Pancreas (tissue), 10 donors: ENCODE results near the gene EXOC4. TPM values are rescaled to one million over a fixed set of nuclear protein-coding genes. Genes with fewer than 3 reads are reported as not detected.
A peak's percentile ranks its signal among the peaks of the same experiment; 100 is the strongest.

Source experiments
- ATAC-seq, 4 donors: fragments of 200-7000 bp; cut with Tn5 transposase; one replicate each; pipeline versions ENCODE4 v1.8.0 to v1.9.1; 2020; ENCODE audit warnings: mild to moderate bottlenecking in 4 of 4, moderate library complexity in 4 of 4
- DNase-seq, 6 donors: peaks; one replicate each; pipeline ENCODE4 v3.0.0-alpha.2; 2020
- FAIRE-seq: peaks from 2 replicates; lab custom pipeline; 2012; peaks lifted over from hg19 to GRCh38; lab: Jason Lieb, UNC
- H3K27ac ChIP-seq, 4 donors: fragments of 200-600 bp; sonication (generic); 1 replicate in 3 of 4; 2 replicates in 1 of 4; pipeline versions ENCODE4 v1.5.0 to v1.8.0; 2020
- H3K27me3 ChIP-seq, 4 donors: fragments of 200-600 bp; one replicate each; pipeline ENCODE4 v1.8.0; 2021
- H3K36me3 ChIP-seq, 3 donors: fragments of 200-600 bp; sonication (generic) in 1 of 3; one replicate each; pipeline versions ENCODE4 v1.5.0 to v1.8.0; 2020 to 2021
- H3K4me1 ChIP-seq, 3 donors: fragments of 200-600 bp; one replicate each; pipeline ENCODE4 v1.8.0; 2021
- H3K4me3 ChIP-seq, 4 donors: fragments of 200-600 bp; sonication (generic) in 2 of 4; one replicate each; pipeline versions ENCODE4 v1.5.0 to v1.8.0; 2020 to 2021
- H3K9me3 ChIP-seq, 4 donors: fragments of 200-600 bp; one replicate each; pipeline ENCODE4 v1.8.0; 2021
- WGBS, 2 donors: extraction: QIAGEN DNeasy Blood & Tissue Kit; methylation state at CpG; one replicate each; pipeline ENCODE4 v1.1.7; 2013; 5-methylcytosine and 5-hydroxymethylcytosine counted together
- intact Hi-C, 3 donors: fragments of 100-400 bp; cut with DNase I; formaldehyde crosslinking; loops; one replicate each; pipeline versions ENCODE4 v1.11.1 to v1.14.2; 2022
- polyA plus RNA-seq, 2 donors: library from polyadenylated mRNA; stranded (reverse); fragments of 200-250 nt; gene quantifications; one replicate each; pipeline ENCODE4 v1.2.3, GENCODE V29; 2013
- total RNA-seq, 6 donors: library from RNA; stranded (reverse); fragmentation: NEBNext Ultra II Directional in 4 of 6; extraction: Animal tissue kit (Norgen Biotek cat#: 25700) in 4 of 6; gene quantifications; one replicate each; pipeline versions ENCODE4 v1.2.1 to v1.2.4, GENCODE V29; 2021 to 2023
- TF ChIP-seq, protein P1 (sequence below), 4 donors: fragments of 200-600 bp; sonication (generic) in 3 of 4; IDR thresholded peaks; one replicate each; pipeline versions ENCODE4 v1.5.0 to v1.8.0; 2021; ENCODE audit warnings: antibody characterized with exemption in 4 of 4
- donor health status: healthy with polysubstance abuse.
- donor health status: DM: no; HTN: no; CAD: no; lungs with moderate emphysema.
- donor health status: DM: no; HTN: no; CAD: no.
- donor health status: control.
- donor health status: control.
- donor health status: Bipolar disorder and iron deficiency.
- donor health status: DM: yes; HTN: yes; CAD: no.
- donor health status: DM: no; HTN: no; CAD: no.
- donor health status: DM: no; HTN: no; CAD: no.
- donor health status: DM: yes; HTN: yes; CAD: no.

Gene EXOC4
- total and polyA plus RNA-seq, 8 donors: 13.4 to 81.2 (median 53.8) TPM

DNA sequence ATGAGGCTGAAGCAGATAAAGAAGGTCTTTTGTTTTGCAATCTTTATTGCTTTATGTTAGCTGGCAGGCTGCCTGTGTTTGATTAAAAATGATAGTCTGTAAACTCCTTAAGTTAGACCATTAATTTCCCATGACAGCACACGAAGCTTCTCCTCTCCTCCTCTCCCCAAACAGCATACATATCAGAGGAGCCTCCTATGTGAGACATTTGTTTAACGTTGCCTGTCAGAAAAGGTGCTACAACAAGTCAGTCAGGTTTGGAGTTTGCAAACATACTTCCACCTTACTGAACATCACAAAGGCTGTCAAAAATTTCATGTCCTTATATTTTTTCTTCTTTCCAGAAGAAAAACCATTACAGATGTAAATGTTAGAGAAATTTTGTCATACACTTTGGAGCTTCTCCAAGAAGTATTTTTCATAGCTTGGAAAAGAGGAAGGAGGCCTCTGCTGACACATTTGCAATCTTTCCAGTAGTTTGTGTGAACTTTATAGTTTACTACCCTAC, 393.1 kb downstream of the EXOC4 start:
- H3K9me3 ChIP-seq: no peaks in the 10 kb centered on the region
- no peak for DNase-seq
- H3K36me3 ChIP-seq: no peaks in the 10 kb centered on the region
- intact Hi-C loops: no loop called here
- H3K4me1 ChIP-seq: peaks cover 0 to 9% (median 9%) of the 10 kb centered on the region in 3 donors
- H3K27ac ChIP-seq: no peak overlapping the region
- TF ChIP-seq, protein P1, sequence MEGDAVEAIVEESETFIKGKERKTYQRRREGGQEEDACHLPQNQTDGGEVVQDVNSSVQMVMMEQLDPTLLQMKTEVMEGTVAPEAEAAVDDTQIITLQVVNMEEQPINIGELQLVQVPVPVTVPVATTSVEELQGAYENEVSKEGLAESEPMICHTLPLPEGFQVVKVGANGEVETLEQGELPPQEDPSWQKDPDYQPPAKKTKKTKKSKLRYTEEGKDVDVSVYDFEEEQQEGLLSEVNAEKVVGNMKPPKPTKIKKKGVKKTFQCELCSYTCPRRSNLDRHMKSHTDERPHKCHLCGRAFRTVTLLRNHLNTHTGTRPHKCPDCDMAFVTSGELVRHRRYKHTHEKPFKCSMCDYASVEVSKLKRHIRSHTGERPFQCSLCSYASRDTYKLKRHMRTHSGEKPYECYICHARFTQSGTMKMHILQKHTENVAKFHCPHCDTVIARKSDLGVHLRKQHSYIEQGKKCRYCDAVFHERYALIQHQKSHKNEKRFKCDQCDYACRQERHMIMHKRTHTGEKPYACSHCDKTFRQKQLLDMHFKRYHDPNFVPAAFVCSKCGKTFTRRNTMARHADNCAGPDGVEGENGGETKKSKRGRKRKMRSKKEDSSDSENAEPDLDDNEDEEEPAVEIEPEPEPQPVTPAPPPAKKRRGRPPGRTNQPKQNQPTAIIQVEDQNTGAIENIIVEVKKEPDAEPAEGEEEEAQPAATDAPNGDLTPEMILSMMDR (IDR thresholded peaks at IDR 0.05): no peak
- no peak overlapping the region for H3K4me3 ChIP-seq
- ATAC-seq: peak in 1 of 4 donors; percentile 33
- FAIRE-seq: no peak
- 14 to 24% methylated on average over 2 of the region's 2 CpGs for WGBS, 2 donors
- no peaks in the 10 kb centered on the region for H3K27me3 ChIP-seq

DNA sequence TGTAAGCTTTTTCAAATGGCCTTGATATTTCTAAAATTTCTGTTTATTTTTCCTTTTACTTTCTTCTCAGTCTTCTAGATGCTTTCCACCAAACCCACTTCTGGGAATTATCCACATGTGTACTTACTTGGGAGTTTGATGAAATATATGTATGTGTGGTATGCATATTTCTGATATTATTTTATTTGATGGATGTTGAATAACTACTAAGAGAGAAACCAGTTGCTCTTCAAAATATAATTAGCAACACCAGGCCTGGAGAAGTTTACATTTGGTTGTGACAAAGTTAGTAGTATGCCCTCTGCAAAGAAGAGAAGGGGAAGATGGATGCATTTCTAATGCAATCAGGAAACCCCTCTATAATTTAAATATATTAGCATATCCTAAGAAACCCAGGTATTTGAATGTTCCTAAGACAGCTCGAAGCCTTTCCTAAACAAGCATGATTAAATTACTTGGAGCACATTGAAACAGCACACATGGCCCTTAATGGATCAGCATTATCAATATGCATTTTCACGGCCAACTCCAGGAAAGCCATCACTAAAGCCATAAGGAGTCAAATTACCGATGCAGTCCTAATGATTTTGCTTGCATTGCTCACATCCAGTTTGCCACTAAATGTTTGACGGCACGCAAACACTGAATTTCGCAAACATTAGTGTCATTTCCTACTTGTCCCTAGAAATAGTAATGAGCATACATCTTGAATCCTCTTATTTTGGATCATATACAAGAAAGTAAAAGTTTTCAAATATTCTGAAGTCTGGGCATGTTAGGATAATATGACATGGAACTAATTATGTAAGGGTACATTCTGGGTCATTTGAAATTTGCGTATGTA, 393.8 kb downstream of the EXOC4 start:
- Histone ChIP-seq H3K36me3 (no peaks in the 10 kb centered on the region), H3K4me3 (no peak overlapping the region), H3K27ac (no peak overlapping the region), H3K9me3 (no peaks in the 10 kb centered on the region), H3K27me3 (no peaks in the 10 kb centered on the region), H3K4me1 (peaks cover 0 to 9% (median 9%) of the 10 kb centered on the region in 3 donors)
- intact Hi-C loops: no loop called here
- TF ChIP-seq, protein P1 (IDR thresholded peaks at IDR 0.05): no peak
- WGBS, 2 donors: 95 to 98% methylated on average over 7 of the region's 7 CpGs
- DNase-seq (no peak), ATAC-seq (no peak), FAIRE-seq (no peak)

DNA sequence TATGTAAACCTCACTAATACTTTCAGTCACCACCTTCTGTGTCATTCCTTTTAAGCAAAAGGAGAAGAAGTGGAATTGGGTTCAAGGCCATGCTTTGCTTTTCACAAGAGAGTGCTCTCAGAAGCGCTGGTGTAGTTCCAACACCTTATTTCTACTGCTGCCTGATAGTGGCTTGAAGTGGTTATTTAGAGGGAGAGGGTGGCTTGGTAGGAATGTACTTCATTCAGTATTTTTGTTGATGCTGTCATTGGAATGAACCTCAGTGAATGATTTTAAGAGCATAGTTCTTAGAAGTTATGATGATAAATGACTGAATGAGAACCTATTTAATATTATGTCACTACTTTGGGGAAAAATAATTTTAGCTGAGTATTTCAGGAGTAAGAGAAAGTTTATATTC, 396.7 kb downstream of the EXOC4 start:
- H3K27ac ChIP-seq: no peak overlapping the region
- FAIRE-seq (no peak), ATAC-seq (no peak), DNase-seq (no peak)
- H3K36me3 ChIP-seq: no peaks in the 10 kb centered on the region
- 67 to 75% methylated on average over 1 of the region's 1 CpG for WGBS, 2 donors
- H3K27me3 ChIP-seq: no peaks in the 10 kb centered on the region
- H3K9me3 ChIP-seq: no peaks in the 10 kb centered on the region
- TF ChIP-seq, protein P1 (IDR thresholded peaks at IDR 0.05): no peak
- intact Hi-C loops: no loop called here
- no peak overlapping the region for H3K4me3 ChIP-seq
- peaks cover 0 to 9% (median 9%) of the 10 kb centered on the region in 3 donors for H3K4me1 ChIP-seq

DNA sequence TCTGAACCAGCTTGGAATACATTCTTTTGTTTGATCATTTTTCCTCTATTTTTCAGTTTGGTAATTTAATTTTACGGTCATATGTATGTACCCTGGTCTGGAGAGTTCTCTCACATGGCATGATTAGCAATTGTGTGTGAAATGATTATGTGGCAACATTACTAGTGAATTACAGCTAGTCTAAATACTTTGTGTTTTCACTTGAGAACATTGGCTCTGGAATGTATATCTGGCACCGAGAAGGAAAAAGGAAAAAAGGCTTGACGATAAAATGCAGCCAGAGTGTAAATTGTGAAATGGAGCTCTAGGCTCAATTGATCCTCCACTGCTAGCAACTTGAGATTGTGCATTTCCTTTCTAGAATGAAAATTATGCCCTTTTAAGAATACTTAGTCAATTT, 397.2 kb downstream of the EXOC4 start:
- intact Hi-C loops: no loop called here
- ATAC-seq: no peak

More for the DNA sequence above, 397.2 kb downstream of the EXOC4 start:
- Histone ChIP-seq H3K9me3 (no peaks in the 10 kb centered on the region), H3K27ac (no peak overlapping the region), H3K4me1 (peaks cover 0 to 9% (median 9%) of the 10 kb centered on the region in 3 donors), H3K36me3 (no peaks in the 10 kb centered on the region), H3K27me3 (no peaks in the 10 kb centered on the region), H3K4me3 (no peak overlapping the region)
- no peak for FAIRE-seq
- TF ChIP-seq, protein P1 (IDR thresholded peaks at IDR 0.05): no peak
- WGBS, 2 donors: 59% methylated on average over 3 of the region's 3 CpGs
- no peak for DNase-seq
